A673 (cell line): ENCODE data around the gene MTMR12.

Experiments
- CTCF ChIP-seq: fragments of 300-800, 200-600 bp; sonication (generic); conservative IDR thresholded peaks from 2 replicates; pipeline ENCODE4 v1.5.1; 2017; ENCODE audit warnings: low read depth, mild to moderate bottlenecking, antibody characterized with exemption, low read length, moderate library complexity, mixed read lengths
- EZH2 ChIP-seq: fragments of 200-600 bp; sonication (generic); IDR thresholded peaks from 2 replicates; pipeline ENCODE4 v1.6.1; 2017; ENCODE audit warnings: borderline replicate concordance, low read depth, mild to moderate bottlenecking, mixed read lengths, antibody characterized with exemption, low read length; ENCODE audit not compliant: poor library complexity, severe bottlenecking

GRCh38 chr5:32190095-32190494, 122.6 kb downstream of the MTMR12 start:
- no peak for TF ChIP-seq CTCF
- TF ChIP-seq EZH2 = no peak
